ENCODE measurements around the gene HEXD. TPM values are rescaled to one million over a fixed set of nuclear protein-coding genes. Genes with fewer than 3 reads are reported as not detected.

The HEXD gene
- polyA plus RNA-seq, 1 experiment = 9.1 TPM

DNA sequence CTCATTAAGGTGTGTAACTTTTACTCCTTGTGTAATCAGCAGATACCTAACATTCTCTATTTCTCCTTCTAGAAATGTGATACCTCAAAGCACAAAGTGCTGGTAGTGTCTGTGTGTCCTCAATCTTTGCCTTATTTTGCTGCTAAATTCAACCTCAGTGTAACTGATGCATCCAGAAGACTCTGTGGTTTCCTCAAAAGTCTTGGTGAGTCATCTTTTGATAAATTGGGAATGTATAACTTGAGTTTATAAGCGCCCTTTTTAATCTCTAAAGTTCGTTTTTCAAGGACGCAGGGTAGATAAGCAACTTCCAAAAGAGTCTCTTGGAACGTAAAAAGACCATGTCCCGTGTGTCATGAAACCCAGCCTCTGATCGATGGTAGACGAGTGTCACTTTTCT is 50.5 kb downstream of the HEXD start:
- no peak for DNase-seq (ENCODE audit: low read depth, low spot score)
- no peak overlapping the region for H3K4me3 ChIP-seq (ENCODE audit: low read depth, low read length)
- ChIA-PET CTCF (no interaction called here), POLR2A (no interaction called here)
- TF ChIP-seq, protein P1, sequence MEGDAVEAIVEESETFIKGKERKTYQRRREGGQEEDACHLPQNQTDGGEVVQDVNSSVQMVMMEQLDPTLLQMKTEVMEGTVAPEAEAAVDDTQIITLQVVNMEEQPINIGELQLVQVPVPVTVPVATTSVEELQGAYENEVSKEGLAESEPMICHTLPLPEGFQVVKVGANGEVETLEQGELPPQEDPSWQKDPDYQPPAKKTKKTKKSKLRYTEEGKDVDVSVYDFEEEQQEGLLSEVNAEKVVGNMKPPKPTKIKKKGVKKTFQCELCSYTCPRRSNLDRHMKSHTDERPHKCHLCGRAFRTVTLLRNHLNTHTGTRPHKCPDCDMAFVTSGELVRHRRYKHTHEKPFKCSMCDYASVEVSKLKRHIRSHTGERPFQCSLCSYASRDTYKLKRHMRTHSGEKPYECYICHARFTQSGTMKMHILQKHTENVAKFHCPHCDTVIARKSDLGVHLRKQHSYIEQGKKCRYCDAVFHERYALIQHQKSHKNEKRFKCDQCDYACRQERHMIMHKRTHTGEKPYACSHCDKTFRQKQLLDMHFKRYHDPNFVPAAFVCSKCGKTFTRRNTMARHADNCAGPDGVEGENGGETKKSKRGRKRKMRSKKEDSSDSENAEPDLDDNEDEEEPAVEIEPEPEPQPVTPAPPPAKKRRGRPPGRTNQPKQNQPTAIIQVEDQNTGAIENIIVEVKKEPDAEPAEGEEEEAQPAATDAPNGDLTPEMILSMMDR (IDR thresholded peaks at IDR 0.05; ENCODE audit: low read depth, low read length) = no peak
- H3K27ac ChIP-seq (ENCODE audit: low read depth, low read length) = no peak overlapping the region
- no peaks in the 10 kb centered on the region for H3K9me3 ChIP-seq (ENCODE audit: control insufficient read depth, insufficient read depth, low read length)
- no peaks in the 10 kb centered on the region for H3K27me3 ChIP-seq (ENCODE audit: control insufficient read depth, insufficient read depth, low read length)

DNA sequence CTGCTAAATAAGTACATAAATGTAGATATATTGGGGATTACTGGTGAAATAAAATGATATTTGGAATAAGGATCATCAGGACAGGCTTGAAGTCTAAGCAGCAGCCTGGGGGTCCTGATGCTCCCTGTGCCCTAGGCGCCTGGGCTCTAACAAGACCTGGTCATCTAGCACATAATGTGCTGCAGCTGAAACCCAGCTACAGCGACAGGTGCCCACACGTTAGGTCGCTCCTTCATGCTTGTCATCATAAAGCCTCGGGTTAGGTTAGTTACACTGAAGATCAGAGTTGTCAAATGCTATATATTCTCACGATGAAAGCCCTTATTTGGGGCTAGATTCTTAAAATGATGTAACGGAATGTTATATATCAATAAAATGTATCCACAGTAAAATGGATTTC is 51.9 kb downstream of the HEXD start:
- no peak overlapping the region for H3K27ac ChIP-seq (ENCODE audit: low read depth, low read length)
- H3K4me3 ChIP-seq (ENCODE audit: low read depth, low read length) = no peak overlapping the region
- DNase-seq (ENCODE audit: low read depth, low spot score) = no peak
- H3K9me3 ChIP-seq (ENCODE audit: control insufficient read depth, insufficient read depth, low read length) = no peaks in the 10 kb centered on the region
- TF ChIP-seq, protein P1 (IDR thresholded peaks at IDR 0.05; ENCODE audit: low read depth, low read length) = no peak
- no peaks in the 10 kb centered on the region for H3K27me3 ChIP-seq (ENCODE audit: control insufficient read depth, insufficient read depth, low read length)
- ChIA-PET POLR2A (no interaction called here), CTCF (no interaction called here)

GRCh38 chr17:82474223-82475010 is 56.3 kb downstream of the HEXD start:
- POLR2A ChIA-PET = no interaction called here
- Histone ChIP-seq H3K27ac (ENCODE audit: low read depth, low read length) (no peak overlapping the region), H3K4me3 (ENCODE audit: low read depth, low read length) (no peak overlapping the region), H3K27me3 (ENCODE audit: control insufficient read depth, insufficient read depth, low read length) (no peaks in the 10 kb centered on the region), H3K9me3 (ENCODE audit: control insufficient read depth, insufficient read depth, low read length) (no peaks in the 10 kb centered on the region; the same call in 1 of the 2 replicates)
- CTCF ChIA-PET = no interaction called here
- TF ChIP-seq, protein P1 (IDR thresholded peaks at IDR 0.05; ENCODE audit: low read depth, low read length) = no peak
- no peak for DNase-seq (ENCODE audit: low read depth, low spot score)

- H3K9me3 ChIP-seq (ENCODE audit: control insufficient read depth, insufficient read depth, low read length) = no peaks in the 10 kb centered on the region; the same call in 1 of the 2 replicates
- ChIA-PET CTCF (no interaction called here), POLR2A (no interaction called here)
- H3K4me3 ChIP-seq (ENCODE audit: low read depth, low read length) = no peak overlapping the region
- TF ChIP-seq, protein P1 (IDR thresholded peaks at IDR 0.05; ENCODE audit: low read depth, low read length) = no peak
- no peaks in the 10 kb centered on the region for H3K27me3 ChIP-seq (ENCODE audit: control insufficient read depth, insufficient read depth, low read length)
- no peak overlapping the region for H3K27ac ChIP-seq (ENCODE audit: low read depth, low read length)
- no peak for DNase-seq (ENCODE audit: low read depth, low spot score)
These were observed 57.3 kb downstream of the HEXD start for GRCh38 chr17:82475458-82475857.

DNA sequence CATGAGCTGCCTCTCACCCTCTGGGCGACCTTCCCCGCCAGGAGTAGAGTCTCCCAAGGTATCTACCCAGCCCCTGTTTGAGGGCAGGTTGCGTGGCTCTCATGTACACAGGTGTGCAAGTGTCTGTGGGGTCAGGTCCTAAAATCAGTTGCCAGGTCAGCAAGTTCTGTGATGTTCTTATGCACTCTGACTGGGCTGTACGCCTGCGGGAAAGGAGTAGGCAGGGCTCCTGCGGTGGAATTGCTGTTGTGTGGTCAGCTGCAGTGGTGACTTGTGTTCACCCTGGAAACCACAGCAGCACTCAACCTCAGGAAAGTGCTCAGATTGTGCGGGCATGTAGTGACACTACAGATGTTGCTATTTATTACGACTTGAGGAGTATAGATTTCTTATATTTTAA is 59.8 kb downstream of the HEXD start:
- DNase-seq (ENCODE audit: low read depth, low spot score) = no peak
- TF ChIP-seq, protein P1 (IDR thresholded peaks at IDR 0.05; ENCODE audit: low read depth, low read length) = no peak

More for the DNA sequence above, 59.8 kb downstream of the HEXD start:
- ChIA-PET CTCF (no interaction called here), POLR2A (no interaction called here)
- H3K27me3 ChIP-seq (ENCODE audit: control insufficient read depth, insufficient read depth, low read length) = no peaks in the 10 kb centered on the region
- no peak overlapping the region for H3K4me3 ChIP-seq (ENCODE audit: low read depth, low read length)
- no peak overlapping the region for H3K27ac ChIP-seq (ENCODE audit: low read depth, low read length)
- H3K9me3 ChIP-seq (ENCODE audit: control insufficient read depth, insufficient read depth, low read length) = no peaks in the 10 kb centered on the region; the same call in 1 of the 2 replicates
